ENCODE data around the gene DNMBP. TPM values are rescaled to one million over a fixed set of nuclear protein-coding genes. Genes with fewer than 3 reads are reported as not detected.

Gene DNMBP
- total and polyA plus RNA-seq, 8 donors = 8.5 to 44.6 (median 34.7) TPM

DNA sequence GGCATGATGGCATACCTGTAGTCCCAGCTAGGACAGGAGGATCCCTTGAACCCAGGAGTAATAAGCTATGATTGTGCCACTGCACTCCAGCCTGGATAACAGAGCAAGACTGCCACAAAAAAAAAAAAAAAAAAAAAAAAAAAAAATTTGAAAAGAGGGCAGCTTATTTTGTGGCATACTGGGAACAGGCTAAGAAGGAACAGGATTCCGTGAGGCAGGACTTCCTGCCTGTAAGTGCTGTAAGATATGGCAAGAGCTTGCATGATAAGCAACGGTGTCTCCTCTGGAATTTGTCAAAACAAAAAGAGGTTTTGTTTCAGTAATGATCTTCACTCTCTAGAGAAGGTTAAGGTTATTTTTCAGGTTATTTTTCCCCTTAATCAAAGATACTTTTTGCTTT is 126.2 kb downstream of the DNMBP start:
- H3K9me3 ChIP-seq = no peaks in the 10 kb centered on the region
- H3K27ac ChIP-seq = no peak overlapping the region
- peaks cover 87 to 100% (median 100%) of the 10 kb centered on the region in 4 donors for H3K36me3 ChIP-seq
- intact Hi-C loops (cut with DNase I; ENCODE audit: low total_unique reads) = no loop called here
- no peaks in the 10 kb centered on the region for H3K4me1 ChIP-seq
- TF ChIP-seq POLR2AphosphoS5 (IDR thresholded peaks at IDR 0.05) = no peak
- no peak for TF ChIP-seq EP300 (IDR thresholded peaks at IDR 0.05)
- TF ChIP-seq POLR2A (IDR thresholded peaks at IDR 0.05) = no peak
- TF ChIP-seq, protein P1, sequence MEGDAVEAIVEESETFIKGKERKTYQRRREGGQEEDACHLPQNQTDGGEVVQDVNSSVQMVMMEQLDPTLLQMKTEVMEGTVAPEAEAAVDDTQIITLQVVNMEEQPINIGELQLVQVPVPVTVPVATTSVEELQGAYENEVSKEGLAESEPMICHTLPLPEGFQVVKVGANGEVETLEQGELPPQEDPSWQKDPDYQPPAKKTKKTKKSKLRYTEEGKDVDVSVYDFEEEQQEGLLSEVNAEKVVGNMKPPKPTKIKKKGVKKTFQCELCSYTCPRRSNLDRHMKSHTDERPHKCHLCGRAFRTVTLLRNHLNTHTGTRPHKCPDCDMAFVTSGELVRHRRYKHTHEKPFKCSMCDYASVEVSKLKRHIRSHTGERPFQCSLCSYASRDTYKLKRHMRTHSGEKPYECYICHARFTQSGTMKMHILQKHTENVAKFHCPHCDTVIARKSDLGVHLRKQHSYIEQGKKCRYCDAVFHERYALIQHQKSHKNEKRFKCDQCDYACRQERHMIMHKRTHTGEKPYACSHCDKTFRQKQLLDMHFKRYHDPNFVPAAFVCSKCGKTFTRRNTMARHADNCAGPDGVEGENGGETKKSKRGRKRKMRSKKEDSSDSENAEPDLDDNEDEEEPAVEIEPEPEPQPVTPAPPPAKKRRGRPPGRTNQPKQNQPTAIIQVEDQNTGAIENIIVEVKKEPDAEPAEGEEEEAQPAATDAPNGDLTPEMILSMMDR (IDR thresholded peaks at IDR 0.05) = no peak
- 45 to 61% (median 57%) methylated on average over 2 of the region's 2 CpGs for WGBS, 5 donors
- H3K4me3 ChIP-seq = no peak overlapping the region
- H3K27me3 ChIP-seq = no peaks in the 10 kb centered on the region
- DNase-seq = no peak

DNA sequence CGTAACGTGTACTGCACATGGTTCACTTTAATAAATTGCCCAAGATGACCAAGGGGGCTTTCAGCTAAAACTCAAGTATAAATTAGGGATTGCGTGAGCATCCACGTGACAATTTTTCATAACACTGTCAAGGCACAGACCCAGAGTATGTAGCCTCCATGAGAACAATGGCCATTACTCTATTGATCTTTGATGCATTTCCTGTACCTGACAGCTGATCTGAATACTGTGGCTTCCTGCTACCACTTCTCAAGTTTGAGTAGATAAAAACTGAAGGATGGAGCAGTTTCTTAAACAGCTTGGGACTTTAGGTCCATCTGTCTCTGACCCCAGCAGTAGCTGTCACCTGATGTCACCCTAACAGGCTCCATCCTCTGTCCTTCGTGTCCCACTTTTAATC is 128.4 kb downstream of the DNMBP start:
- peak overlapping the region in 1 of 5 donors; percentile 39 for H3K27ac ChIP-seq
- no peak overlapping the region for H3K4me3 ChIP-seq
- DNase-seq = no peak
- 92 to 97% (median 94%) methylated on average over 5 of the region's 5 CpGs for WGBS, 5 donors
- no peaks in the 10 kb centered on the region for H3K4me1 ChIP-seq
- H3K27me3 ChIP-seq = no peaks in the 10 kb centered on the region
- peaks cover 86 to 100% (median 100%) of the 10 kb centered on the region in 4 donors for H3K36me3 ChIP-seq
- TF ChIP-seq POLR2A (IDR thresholded peaks at IDR 0.05) = no peak
- TF ChIP-seq EP300 (IDR thresholded peaks at IDR 0.05) = no peak
- TF ChIP-seq, protein P1 (IDR thresholded peaks at IDR 0.05) = no peak
- TF ChIP-seq POLR2AphosphoS5 (IDR thresholded peaks at IDR 0.05) = no peak
- no peaks in the 10 kb centered on the region for H3K9me3 ChIP-seq
- intact Hi-C loops (cut with DNase I; ENCODE audit: low total_unique reads) = no loop called here

DNA sequence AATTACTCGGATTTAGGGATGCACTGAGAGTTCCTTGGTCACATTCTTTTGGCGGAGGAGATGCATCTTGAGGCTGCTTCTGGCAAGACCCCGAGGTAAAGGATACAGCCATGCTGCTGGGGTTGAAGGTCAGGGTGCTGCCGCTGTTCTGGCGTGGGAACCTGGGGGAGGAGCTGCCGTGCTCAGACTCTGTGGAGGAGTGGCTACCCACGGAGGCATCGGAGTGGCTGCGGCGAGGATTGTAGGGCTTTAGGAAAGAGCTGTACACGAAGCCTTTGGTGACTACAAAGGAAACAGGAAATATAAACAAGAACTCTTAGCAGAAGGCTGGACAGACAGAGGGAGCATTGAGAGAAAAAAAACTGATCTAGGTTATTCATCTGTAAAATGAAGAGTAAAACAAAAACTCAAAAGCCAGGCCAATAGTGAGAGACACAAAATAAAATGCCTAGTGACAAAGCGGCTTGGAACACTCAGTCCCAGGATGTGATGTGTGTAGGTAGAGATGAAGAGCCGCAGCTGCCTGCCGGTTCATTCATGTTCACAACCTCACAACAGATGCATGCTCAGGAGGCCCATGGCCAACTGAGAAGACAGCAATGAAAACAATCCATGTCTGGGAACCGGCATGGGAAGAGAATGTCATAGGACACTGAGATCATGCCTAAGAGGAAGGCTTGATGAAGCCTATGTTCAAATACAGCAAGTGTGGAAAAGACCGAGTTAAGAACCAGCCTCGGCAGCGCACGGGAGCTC is 129.5 kb downstream of the DNMBP start:
- peak overlapping the region in 3 of 5 donors; percentile 23 to 39 (median 34) for H3K27ac ChIP-seq
- DNase-seq = peak in 1 of 2 donors; percentile 29
- no peaks in the 10 kb centered on the region for H3K9me3 ChIP-seq
- H3K4me3 ChIP-seq = no peak overlapping the region
- WGBS, 5 donors = 71 to 77% (median 75%) methylated on average over 19 of the region's 19 CpGs
- H3K4me1 ChIP-seq = no peaks in the 10 kb centered on the region
- intact Hi-C loops (cut with DNase I; ENCODE audit: low total_unique reads) = no loop called here
- H3K27me3 ChIP-seq = no peaks in the 10 kb centered on the region
- TF ChIP-seq, protein P1 (IDR thresholded peaks at IDR 0.05) = no peak
- no peak for TF ChIP-seq EP300 (IDR thresholded peaks at IDR 0.05)
- TF ChIP-seq POLR2A (IDR thresholded peaks at IDR 0.05) = no peak
- TF ChIP-seq POLR2AphosphoS5 (IDR thresholded peaks at IDR 0.05) = no peak
- H3K36me3 ChIP-seq = peaks cover 81 to 100% (median 100%) of the 10 kb centered on the region in 4 donors

DNA sequence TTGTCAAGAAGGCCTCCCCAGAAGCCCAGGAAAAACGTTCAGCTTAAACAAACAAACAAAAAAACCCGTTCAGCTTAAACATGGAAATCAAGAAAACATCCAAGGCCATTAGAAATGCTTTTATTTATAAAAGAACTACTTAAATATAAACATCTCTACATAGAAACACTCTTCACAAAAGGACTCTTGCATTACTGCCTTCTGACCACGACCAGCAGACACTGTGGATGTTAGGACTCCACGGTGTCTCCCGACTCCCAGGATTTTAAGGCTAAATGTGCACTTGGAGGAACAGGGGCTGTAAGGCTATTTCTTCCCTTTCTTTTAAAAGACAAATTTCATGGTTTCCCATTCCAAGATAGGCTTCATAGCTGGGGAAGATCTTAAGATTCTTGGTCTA is 134.3 kb downstream of the DNMBP start:
- WGBS, 5 donors = 59 to 69% (median 65%) methylated on average over 5 of the region's 5 CpGs
- Histone ChIP-seq H3K9me3 (no peaks in the 10 kb centered on the region), H3K27me3 (no peaks in the 10 kb centered on the region), H3K4me1 (peaks cover 0 to 11% (median 0%) of the 10 kb centered on the region in 4 donors), H3K4me3 (no peak overlapping the region), H3K36me3 (peaks cover 46 to 61% (median 60%) of the 10 kb centered on the region in 4 donors), H3K27ac (no peak overlapping the region)
- DNase-seq = no peak
- TF ChIP-seq EP300 (IDR thresholded peaks at IDR 0.05) (no peak), POLR2A (IDR thresholded peaks at IDR 0.05) (no peak)
- intact Hi-C loops (cut with DNase I; ENCODE audit: low total_unique reads) = no loop called here

Data from stomach (tissue), 9 donors.